B cell (primary cell): ENCODE results near the gene GPR150. TPM values are rescaled to one million over a fixed set of nuclear protein-coding genes. Genes with fewer than 3 reads are reported as not detected.

Experiments
- ATAC-seq: fragments of 200-7000 bp; cut with Tn5 transposase; one replicate; pipeline ENCODE4 v1.10.0; 2021; ENCODE audit warnings: low read depth, mild to moderate bottlenecking, moderate number of reproducible peaks, moderate library complexity
- CTCF ChIA-PET: fragments of 350-600 bp; sonication (Branson Sonifier 250); formaldehyde crosslinking; loops from one replicate; lab custom pipeline; 2021; ENCODE audit warnings: antibody characterized with exemption, inconsistent platforms; lab: Charles Lee
- POLR2A ChIA-PET: fragments of 350-600 bp; sonication (Branson Sonifier 250); formaldehyde crosslinking; loops from one replicate; lab custom pipeline; 2021; ENCODE audit warnings: antibody characterized with exemption; lab: Charles Lee
- DNase-seq: peaks from one replicate; pipeline ENCODE4 v3.0.0; 2013
- H2AFZ ChIP-seq: 2 replicates; pipeline ENCODE4 v1.6.1; 2012; ENCODE audit warnings: mild to moderate bottlenecking, low read depth, low read length; ENCODE audit not compliant: insufficient read depth, poor library complexity, severe bottlenecking
- H3K27ac ChIP-seq, 2 donors: 1 replicate in 1 of 2; 2 replicates in 1 of 2; pipeline ENCODE4 v1.5.1; 2012 to 2013; ENCODE audit warnings: low read length in 2 of 2, mild to moderate bottlenecking in 2 of 2, moderate library complexity in 1 of 2
- H3K27me3 ChIP-seq, 4 experiments: fragments of 200-600 bp in 1 of 4; sonication (generic) in 1 of 4; replicated peaks in 1 of 4; 1 replicate in 2 of 4; 2 replicates in 2 of 4; pipeline versions ENCODE4 v1.6.1 to v1.7.0; 2013 to 2016; ENCODE audit warnings: low read length in 3 of 4, mild to moderate bottlenecking in 2 of 4, mixed read lengths in 1 of 4, moderate library complexity in 1 of 4; ENCODE audit not compliant: insufficient read depth in 4 of 4, control insufficient read depth in 3 of 4; ENCODE audit errors: control extremely low read depth in 1 of 4
- H3K36me3 ChIP-seq, 2 experiments: replicated peaks in 1 of 2; 1 replicate in 1 of 2; 2 replicates in 1 of 2; pipeline versions ENCODE4 v1.6.1 to v1.7.1; 2013; ENCODE audit warnings: low read length in 1 of 2; ENCODE audit not compliant: insufficient read depth in 2 of 2, control insufficient read depth in 1 of 2; ENCODE audit errors: control extremely low read depth in 1 of 2, extremely low read depth in 1 of 2
- H3K4me1 ChIP-seq, 2 donors: fragments of 200-600 bp in 1 of 2; sonication (generic) in 1 of 2; 1 replicate in 1 of 2; 2 replicates in 1 of 2; pipeline versions ENCODE4 v1.5.1 to v1.6.1; 2013 to 2017; ENCODE audit warnings: low read length in 2 of 2; ENCODE audit not compliant: control insufficient read depth in 2 of 2, insufficient read depth in 2 of 2
- H3K4me2 ChIP-seq: replicated peaks from 2 replicates; pipeline ENCODE3; 2012; ENCODE audit warnings: mild to moderate bottlenecking, low read depth, low read length; ENCODE audit not compliant: poor library complexity, severe bottlenecking
- H3K4me3 ChIP-seq, 5 experiments: fragments of 200-600 bp in 1 of 5; sonication (generic) in 1 of 5; 1 replicate in 3 of 5; 2 replicates in 2 of 5; pipeline versions ENCODE4 v1.5.1 to v1.7.0; 2011 to 2016; ENCODE audit warnings: low read length in 4 of 5, mild to moderate bottlenecking in 4 of 5, low read depth in 2 of 5, control low read depth in 1 of 5, moderate library complexity in 1 of 5; ENCODE audit not compliant: insufficient read depth in 1 of 5; ENCODE audit errors: control extremely low read depth in 1 of 5, extremely low read depth in 1 of 5
- H3K79me2 ChIP-seq: fragments of 200-600 bp; sonication (generic); one replicate; pipeline ENCODE4 v1.6.0; 2016; ENCODE audit warnings: low read length; ENCODE audit not compliant: control insufficient read depth, insufficient read depth
- H3K9ac ChIP-seq: fragments of 200-600 bp; sonication (generic); 2 replicates; pipeline ENCODE4 v1.6.1; 2017; ENCODE audit warnings: mild to moderate bottlenecking, low read length, moderate library complexity
- H3K9me3 ChIP-seq, 3 donors: one replicate each; pipeline versions ENCODE4 v1.6.1 to v1.7.1; 2013; ENCODE audit warnings: low read length in 2 of 3; ENCODE audit not compliant: control insufficient read depth in 2 of 3, insufficient read depth in 1 of 3; ENCODE audit errors: control extremely low read depth in 1 of 3
- H4K20me1 ChIP-seq: 2 replicates; pipeline ENCODE4 v1.6.0; 2012; ENCODE audit warnings: mild to moderate bottlenecking, low read length; ENCODE audit not compliant: insufficient read depth, control insufficient read depth, poor library complexity, severe bottlenecking
- H3K27ac Mint-ChIP-seq: one replicate; pipeline ENCODE4 v1.8.0; 2021; ENCODE audit warnings: mixed read lengths
- H3K27me3 Mint-ChIP-seq: one replicate; pipeline ENCODE4 v1.8.0; 2021; ENCODE audit warnings: mixed read lengths
- H3K4me1 Mint-ChIP-seq: one replicate; pipeline ENCODE4 v1.8.0; 2021; ENCODE audit warnings: mixed read lengths
- H3K4me3 Mint-ChIP-seq: one replicate; pipeline ENCODE4 v1.8.0; 2021; ENCODE audit warnings: mixed read lengths
- H3K9me3 Mint-ChIP-seq: one replicate; pipeline ENCODE4 v1.8.0; 2022; ENCODE audit warnings: mixed read lengths; ENCODE audit not compliant: insufficient read depth
- EZH2 ChIP-seq: IDR thresholded peaks from 2 replicates; pipeline ENCODE4 v1.6.1; 2012; ENCODE audit warnings: borderline replicate concordance, low read depth, mild to moderate bottlenecking, moderate library complexity, low read length; ENCODE audit not compliant: insufficient read depth, poor library complexity, severe bottlenecking
- WGBS: methylation state at CpG from one replicate; pipeline ENCODE4 v1.1.5; 2013; ENCODE audit warnings: missing lambda C conversion rate; ENCODE audit not compliant: insufficient coverage; 5-methylcytosine and 5-hydroxymethylcytosine counted together
- intact Hi-C: fragments of 100-400 bp; cut with micrococcal nuclease; formaldehyde crosslinking; loops from one replicate; pipeline ENCODE4 v1.10.0; 2022
- polyA plus RNA-seq: library from polyadenylated mRNA; depleted of rRNA; stranded (reverse); fragments of >200 nt; gene quantifications from 2 replicates; pipeline ENCODE4 v1.2.3, GENCODE V29; 2012
- total RNA-seq, 2 donors: library from RNA; stranded (reverse); fragments of 120-200 nt in 1 of 2; gene quantifications; 1 replicate in 1 of 2; 2 replicates in 1 of 2; pipeline versions ENCODE4 v1.2.3 to v1.2.4, GENCODE V29; 2013 to 2022
- TF ChIP-seq, protein P1 (sequence below): fragments of 200-600 bp; IDR thresholded peaks from one replicate; pipeline ENCODE4 v1.8.0; 2022; ENCODE audit warnings: antibody characterized with exemption, mild to moderate bottlenecking

Gene GPR150
- total and polyA plus RNA-seq, 2 donors (not counting 1 experiment from before 2014, with no cell fraction given) = 0.27 to 0.86 TPM

DNA sequence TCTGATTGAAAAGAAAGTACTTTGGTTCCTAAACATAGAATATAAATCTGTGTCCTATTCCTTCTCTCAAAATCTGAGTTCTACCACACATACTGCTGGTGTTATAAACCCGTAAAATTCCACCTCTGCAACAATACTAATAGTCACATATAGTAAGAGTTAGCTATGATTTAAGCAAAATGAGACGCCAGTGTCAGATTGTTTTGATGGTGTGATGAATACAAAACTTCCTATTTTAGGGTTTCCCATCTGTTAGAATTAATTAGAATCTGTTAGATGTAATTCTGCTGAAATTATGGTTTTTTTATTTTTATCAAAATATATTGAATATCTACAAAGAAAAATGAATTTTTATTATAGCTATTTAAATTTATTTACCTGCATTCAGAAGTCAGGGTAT lies 38.3 kb upstream of the GPR150 start:
- Mint-ChIP-seq H3K4me3 (no peak overlapping the region), H3K9me3 (no peaks in the 10 kb centered on the region), H3K4me1 (no peaks in the 10 kb centered on the region), H3K27me3 (no peaks in the 10 kb centered on the region), H3K27ac (no peak overlapping the region)
- intact Hi-C loops = no loop called here
- H4K20me1 ChIP-seq = no peaks in the 10 kb centered on the region
- no peak overlapping the region for H3K4me3 ChIP-seq
- H3K4me1 ChIP-seq = no peaks in the 10 kb centered on the region
- TF ChIP-seq, protein P1, sequence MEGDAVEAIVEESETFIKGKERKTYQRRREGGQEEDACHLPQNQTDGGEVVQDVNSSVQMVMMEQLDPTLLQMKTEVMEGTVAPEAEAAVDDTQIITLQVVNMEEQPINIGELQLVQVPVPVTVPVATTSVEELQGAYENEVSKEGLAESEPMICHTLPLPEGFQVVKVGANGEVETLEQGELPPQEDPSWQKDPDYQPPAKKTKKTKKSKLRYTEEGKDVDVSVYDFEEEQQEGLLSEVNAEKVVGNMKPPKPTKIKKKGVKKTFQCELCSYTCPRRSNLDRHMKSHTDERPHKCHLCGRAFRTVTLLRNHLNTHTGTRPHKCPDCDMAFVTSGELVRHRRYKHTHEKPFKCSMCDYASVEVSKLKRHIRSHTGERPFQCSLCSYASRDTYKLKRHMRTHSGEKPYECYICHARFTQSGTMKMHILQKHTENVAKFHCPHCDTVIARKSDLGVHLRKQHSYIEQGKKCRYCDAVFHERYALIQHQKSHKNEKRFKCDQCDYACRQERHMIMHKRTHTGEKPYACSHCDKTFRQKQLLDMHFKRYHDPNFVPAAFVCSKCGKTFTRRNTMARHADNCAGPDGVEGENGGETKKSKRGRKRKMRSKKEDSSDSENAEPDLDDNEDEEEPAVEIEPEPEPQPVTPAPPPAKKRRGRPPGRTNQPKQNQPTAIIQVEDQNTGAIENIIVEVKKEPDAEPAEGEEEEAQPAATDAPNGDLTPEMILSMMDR = no peak
- no peak for TF ChIP-seq EZH2
- DNase-seq (no peak), ATAC-seq (no peak)
- no peak overlapping the region for H3K4me2 ChIP-seq
- H2AFZ ChIP-seq = no peak overlapping the region
- H3K9ac ChIP-seq = no peak overlapping the region
- ChIA-PET CTCF (no interaction called here), POLR2A (no interaction called here)
- H3K79me2 ChIP-seq = no peaks in the 10 kb centered on the region
- H3K27me3 ChIP-seq = no peaks in the 10 kb centered on the region
- peaks cover 0 to 1% of the 10 kb centered on the region in 2 experiments for H3K36me3 ChIP-seq
- WGBS = no CpG with 5 or more reads among the region's 2 CpGs
- no peak overlapping the region for H3K27ac ChIP-seq
- H3K9me3 ChIP-seq = no peaks in the 10 kb centered on the region

DNA sequence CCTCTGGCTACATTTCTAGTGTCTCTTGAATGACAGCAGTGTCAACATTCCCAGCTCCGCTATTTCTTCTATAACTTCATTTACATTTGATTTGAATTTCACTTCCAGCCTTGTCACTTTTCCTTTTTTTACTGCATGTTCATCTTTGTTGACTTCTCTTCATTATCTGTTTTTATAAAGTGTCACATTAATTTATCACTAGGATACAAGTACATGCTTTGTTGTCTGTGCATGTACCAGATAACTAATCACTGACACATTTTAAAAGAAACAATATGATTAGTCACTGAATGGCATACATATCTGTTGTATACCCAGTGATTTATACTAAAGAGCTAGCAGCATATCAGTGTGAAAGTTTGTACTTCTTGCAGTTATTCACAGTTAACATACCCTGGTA lies 35.9 kb upstream of the GPR150 start:
- H3K4me3 Mint-ChIP-seq = no peak overlapping the region
- no peaks in the 10 kb centered on the region for H3K79me2 ChIP-seq

More for the DNA sequence above, 35.9 kb upstream of the GPR150 start:
- CTCF ChIA-PET = no interaction called here
- no peak overlapping the region for H3K9ac ChIP-seq
- no peaks in the 10 kb centered on the region for H3K4me1 ChIP-seq
- H3K36me3 ChIP-seq = peaks cover 0 to 1% of the 10 kb centered on the region in 2 experiments
- intact Hi-C loops = no loop called here
- H2AFZ ChIP-seq = no peak overlapping the region
- Mint-ChIP-seq H3K9me3 (no peaks in the 10 kb centered on the region), H3K4me1 (no peaks in the 10 kb centered on the region), H3K27ac (no peak overlapping the region), H3K27me3 (no peaks in the 10 kb centered on the region)
- no peak overlapping the region for H3K27ac ChIP-seq
- POLR2A ChIA-PET = no interaction called here
- DNase-seq = no peak
- ATAC-seq = no peak
- H3K4me3 ChIP-seq = no peak overlapping the region
- H3K4me2 ChIP-seq = no peak overlapping the region
- no peaks in the 10 kb centered on the region for H4K20me1 ChIP-seq
- WGBS = 100% methylated on average over 1 of the region's 1 CpG
- no peaks in the 10 kb centered on the region for H3K9me3 ChIP-seq
- no peaks in the 10 kb centered on the region for H3K27me3 ChIP-seq
- TF ChIP-seq EZH2 = no peak
- TF ChIP-seq, protein P1 = no peak
